22Rv1 (cell line): ENCODE results near the gene CGNL1.

Source experiments
- H3K27ac ChIP-seq: fragments of 450-650 bp; 2 replicates; pipeline ENCODE4 v1.5.1; 2017
- CTCF ChIP-seq: fragments of 450-650 bp; IDR thresholded peaks from 2 replicates; pipeline ENCODE4 v1.5.1; 2017; ENCODE audit warnings: mild to moderate bottlenecking
- ZFX ChIP-seq: fragments of 450-650 bp; IDR thresholded peaks from 2 replicates; pipeline ENCODE4 v1.6.1; 2017; ENCODE audit warnings: antibody characterized with exemption, borderline replicate concordance

The CGNL1 gene

GRCh38 chr15:57385923-57386390 lies 9.7 kb downstream of the CGNL1 start:
- H3K27ac ChIP-seq = no peak overlapping the region
- TF ChIP-seq ZFX = no peak
- TF ChIP-seq CTCF = no peak

- TF ChIP-seq ZFX (no peak), CTCF (no peak)
- H3K27ac ChIP-seq = no peak overlapping the region
Measured at GRCh38 chr15:57386976-57387375, 10.7 kb downstream of the CGNL1 start.

- H3K27ac ChIP-seq = no peak overlapping the region
- TF ChIP-seq CTCF (no peak), ZFX (no peak)
Measured at GRCh38 chr15:57387564-57388076, 11.3 kb downstream of the CGNL1 start.

GRCh38 chr15:57388464-57388863 lies 12.2 kb downstream of the CGNL1 start:
- no peak for TF ChIP-seq ZFX
- H3K27ac ChIP-seq = no peak overlapping the region

GRCh38 chr15:57389991-57390390 lies 13.7 kb downstream of the CGNL1 start:
- no peak overlapping the region for H3K27ac ChIP-seq
- TF ChIP-seq ZFX (no peak), CTCF (no peak)

- H3K27ac ChIP-seq = no peak overlapping the region
- no peak for TF ChIP-seq ZFX
- no peak for TF ChIP-seq CTCF
Measured at GRCh38 chr15:57390583-57390982, 14.3 kb downstream of the CGNL1 start.

GRCh38 chr15:57391537-57391936 lies 15.2 kb downstream of the CGNL1 start:
- H3K27ac ChIP-seq = no peak overlapping the region
- TF ChIP-seq ZFX (no peak), CTCF (no peak)

- H3K27ac ChIP-seq = no peak overlapping the region
Measured at GRCh38 chr15:57393061-57393460, 16.8 kb downstream of the CGNL1 start.

More at GRCh38 chr15:57393061-57393460, 16.8 kb downstream of the CGNL1 start:
- no peak for TF ChIP-seq ZFX
- no peak for TF ChIP-seq CTCF
